ENCODE measurements around the gene EFCAB8.

Gene EFCAB8

GRCh38 chr20:32993496-32994050 lies 134.8 kb downstream of the EFCAB8 start:
- Histone ChIP-seq H3K79me1 (ENCODE audit: low read length) (no peaks in the 10 kb centered on the region), H3K27me3 (ENCODE audit: insufficient read depth, low read length) (no peaks in the 10 kb centered on the region), H2AFZ (ENCODE audit: insufficient read depth, low read length, poor library complexity) (no peak overlapping the region), H2BK5ac (ENCODE audit: low read depth, low read length, poor library complexity) (no peak overlapping the region), H3K18ac (ENCODE audit: low read length) (no peak overlapping the region), H2AK5ac (ENCODE audit: low read length) (no peak overlapping the region), H3K4me3 (ENCODE audit: low read depth, low read length) (no peak overlapping the region), H3K79me2 (ENCODE audit: control insufficient read depth, insufficient read depth, low read length, poor library complexity) (no peaks in the 10 kb centered on the region), H3K27ac (ENCODE audit: low read depth, low read length) (no peak overlapping the region), H2BK12ac (ENCODE audit: low read length) (no peak overlapping the region), H4K8ac (ENCODE audit: low read depth, low read length) (no peak overlapping the region), H2BK120ac (ENCODE audit: insufficient read depth, low read length, poor library complexity) (no peak overlapping the region), H3K4me2 (ENCODE audit: low read length) (no peak overlapping the region), H3K4ac (ENCODE audit: low read depth, low read length) (no peak overlapping the region), H3K36me3 (ENCODE audit: control insufficient read depth in 1 of 2, insufficient read depth in 2 of 2, low read length in 2 of 2) (no peaks in the 10 kb centered on the region), H3K4me1 (ENCODE audit: control insufficient read depth in 1 of 2, insufficient read depth in 2 of 2, low read length in 2 of 2) (no peaks in the 10 kb centered on the region), H3K14ac (ENCODE audit: low read length) (no peak overlapping the region), H4K12ac (ENCODE audit: low read depth, low read length) (no peak overlapping the region), H4K91ac (ENCODE audit: low read depth, low read length) (no peak overlapping the region), H3K23ac (ENCODE audit: low read length) (no peak overlapping the region), H3K9me3 (ENCODE audit: insufficient read depth, low read depth, low read length) (no peaks in the 10 kb centered on the region), H3K9ac (ENCODE audit: low read length) (no peak overlapping the region)
- WGBS (ENCODE audit: extremely low coverage, insufficient coverage, insufficient read length), result no CpG with 5 or more reads among the region's 8 CpGs
- no peak for DNase-seq

- no peak overlapping the region for H4K91ac ChIP-seq (ENCODE audit: low read depth, low read length)
- H4K12ac ChIP-seq (ENCODE audit: low read depth, low read length), result no peak overlapping the region
- H3K9me3 ChIP-seq (ENCODE audit: insufficient read depth, low read depth, low read length), result no peaks in the 10 kb centered on the region
- H3K14ac ChIP-seq (ENCODE audit: low read length), result no peak overlapping the region
- H4K8ac ChIP-seq (ENCODE audit: low read depth, low read length), result no peak overlapping the region
- H3K36me3 ChIP-seq (ENCODE audit: control insufficient read depth in 1 of 2, insufficient read depth in 2 of 2, low read length in 2 of 2), result no peaks in the 10 kb centered on the region
- H3K23ac ChIP-seq (ENCODE audit: low read length), result no peak overlapping the region
- H3K27me3 ChIP-seq (ENCODE audit: insufficient read depth, low read length), result no peaks in the 10 kb centered on the region
- no peaks in the 10 kb centered on the region for H3K79me2 ChIP-seq (ENCODE audit: control insufficient read depth, insufficient read depth, low read length, poor library complexity)
- no peak overlapping the region for H2BK12ac ChIP-seq (ENCODE audit: low read length)
- H2BK5ac ChIP-seq (ENCODE audit: low read depth, low read length, poor library complexity), result no peak overlapping the region
- H3K79me1 ChIP-seq (ENCODE audit: low read length), result no peaks in the 10 kb centered on the region
- no peak overlapping the region for H3K27ac ChIP-seq (ENCODE audit: low read depth, low read length)
- DNase-seq, result no peak
- no peaks in the 10 kb centered on the region for H3K4me1 ChIP-seq (ENCODE audit: control insufficient read depth in 1 of 2, insufficient read depth in 2 of 2, low read length in 2 of 2)
- no peak overlapping the region for H2AFZ ChIP-seq (ENCODE audit: insufficient read depth, low read length, poor library complexity)
- H3K4me2 ChIP-seq (ENCODE audit: low read length), result no peak overlapping the region
- no peak overlapping the region for H3K4ac ChIP-seq (ENCODE audit: low read depth, low read length)
- H3K9ac ChIP-seq (ENCODE audit: low read length), result no peak overlapping the region
- H2AK5ac ChIP-seq (ENCODE audit: low read length), result no peak overlapping the region
- no peak overlapping the region for H3K4me3 ChIP-seq (ENCODE audit: low read depth, low read length)
- H3K18ac ChIP-seq (ENCODE audit: low read length), result no peak overlapping the region
- no peak overlapping the region for H2BK120ac ChIP-seq (ENCODE audit: insufficient read depth, low read length, poor library complexity)
Observed at GRCh38 chr20:32995802-32996201, 137.1 kb downstream of the EFCAB8 start.

- Histone ChIP-seq H3K36me3 (ENCODE audit: control insufficient read depth in 1 of 2, insufficient read depth in 2 of 2, low read length in 2 of 2) (no peaks in the 10 kb centered on the region), H3K18ac (ENCODE audit: low read length) (no peak overlapping the region), H2AFZ (ENCODE audit: insufficient read depth, low read length, poor library complexity) (no peak overlapping the region), H4K91ac (ENCODE audit: low read depth, low read length) (no peak overlapping the region), H3K27ac (ENCODE audit: low read depth, low read length) (no peak overlapping the region), H3K9ac (ENCODE audit: low read length) (no peak overlapping the region), H4K12ac (ENCODE audit: low read depth, low read length) (no peak overlapping the region), H3K4ac (ENCODE audit: low read depth, low read length) (no peak overlapping the region), H3K4me2 (ENCODE audit: low read length) (no peak overlapping the region), H3K79me2 (ENCODE audit: control insufficient read depth, insufficient read depth, low read length, poor library complexity) (no peaks in the 10 kb centered on the region), H3K4me1 (ENCODE audit: control insufficient read depth in 1 of 2, insufficient read depth in 2 of 2, low read length in 2 of 2) (no peaks in the 10 kb centered on the region), H2BK5ac (ENCODE audit: low read depth, low read length, poor library complexity) (no peak overlapping the region), H2AK5ac (ENCODE audit: low read length) (no peak overlapping the region), H3K27me3 (ENCODE audit: insufficient read depth, low read length) (no peaks in the 10 kb centered on the region), H2BK12ac (ENCODE audit: low read length) (no peak overlapping the region), H3K79me1 (ENCODE audit: low read length) (no peaks in the 10 kb centered on the region), H3K14ac (ENCODE audit: low read length) (no peak overlapping the region), H3K23ac (ENCODE audit: low read length) (no peak overlapping the region), H3K9me3 (ENCODE audit: insufficient read depth, low read depth, low read length) (no peaks in the 10 kb centered on the region), H4K8ac (ENCODE audit: low read depth, low read length) (no peak overlapping the region), H2BK120ac (ENCODE audit: insufficient read depth, low read length, poor library complexity) (no peak overlapping the region), H3K4me3 (ENCODE audit: low read depth, low read length) (no peak overlapping the region)
- no peak for DNase-seq
- no CpG with 5 or more reads among the region's 2 CpGs for WGBS (ENCODE audit: extremely low coverage, insufficient coverage, insufficient read length)
Observed at GRCh38 chr20:32997431-32997830, 138.7 kb downstream of the EFCAB8 start.

GRCh38 chr20:32999603-33000250 lies 141.0 kb downstream of the EFCAB8 start:
- Histone ChIP-seq H3K79me2 (ENCODE audit: control insufficient read depth, insufficient read depth, low read length, poor library complexity) (no peaks in the 10 kb centered on the region), H2BK12ac (ENCODE audit: low read length) (no peak overlapping the region), H2BK5ac (ENCODE audit: low read depth, low read length, poor library complexity) (no peak overlapping the region), H3K18ac (ENCODE audit: low read length) (no peak overlapping the region), H3K27me3 (ENCODE audit: insufficient read depth, low read length) (no peaks in the 10 kb centered on the region), H3K14ac (ENCODE audit: low read length) (no peak overlapping the region), H2AFZ (ENCODE audit: insufficient read depth, low read length, poor library complexity) (no peak overlapping the region), H3K36me3 (ENCODE audit: control insufficient read depth in 1 of 2, insufficient read depth in 2 of 2, low read length in 2 of 2) (no peaks in the 10 kb centered on the region), H3K9ac (ENCODE audit: low read length) (no peak overlapping the region), H3K4ac (ENCODE audit: low read depth, low read length) (no peak overlapping the region), H2AK5ac (ENCODE audit: low read length) (no peak overlapping the region), H3K27ac (ENCODE audit: low read depth, low read length) (no peak overlapping the region), H3K4me1 (ENCODE audit: control insufficient read depth in 1 of 2, insufficient read depth in 2 of 2, low read length in 2 of 2) (no peaks in the 10 kb centered on the region), H3K4me3 (ENCODE audit: low read depth, low read length) (no peak overlapping the region), H4K8ac (ENCODE audit: low read depth, low read length) (no peak overlapping the region), H2BK120ac (ENCODE audit: insufficient read depth, low read length, poor library complexity) (no peak overlapping the region), H4K91ac (ENCODE audit: low read depth, low read length) (no peak overlapping the region), H3K9me3 (ENCODE audit: insufficient read depth, low read depth, low read length) (no peaks in the 10 kb centered on the region), H3K23ac (ENCODE audit: low read length) (no peak overlapping the region), H4K12ac (ENCODE audit: low read depth, low read length) (no peak overlapping the region), H3K4me2 (ENCODE audit: low read length) (no peak overlapping the region), H3K79me1 (ENCODE audit: low read length) (no peaks in the 10 kb centered on the region)
- DNase-seq, result no peak
- no CpG with 5 or more reads among the region's 9 CpGs for WGBS (ENCODE audit: extremely low coverage, insufficient coverage, insufficient read length)
